SK-N-SH (cell line): ENCODE results near the gene SP2.

Source experiments
- CHD2 ChIP-seq: fragments of 150-350 bp; IDR thresholded peaks from 2 replicates; pipeline ENCODE4 v1.6.1; 2018; ENCODE audit warnings: low read length; ENCODE audit not compliant: partially characterized antibody
- EP300 ChIP-seq, 2 experiments: IDR thresholded peaks; 2 replicates each; pipeline versions ENCODE4 v1.4.0 to v1.6.1; 2012; ENCODE audit warnings: borderline replicate concordance in 1 of 2, low read depth in 1 of 2, low read length in 1 of 2
- EZH2phosphoT487 ChIP-seq: fragments of 200-600 bp; sonication (generic); IDR thresholded peaks from 2 replicates; pipeline ENCODE4 v1.6.1; 2017; ENCODE audit warnings: low read depth, mixed run types, mild to moderate bottlenecking, antibody characterized with exemption, moderate library complexity, borderline replicate concordance
- MAX ChIP-seq: IDR thresholded peaks from 2 replicates; pipeline ENCODE4 v1.4.0; 2012; ENCODE audit warnings: low read depth
- MXI1 ChIP-seq: IDR thresholded peaks from 2 replicates; pipeline ENCODE4 v1.6.1; 2012; ENCODE audit warnings: mild to moderate bottlenecking, low read depth, low read length, improper control_type of control experiment
- POLR2AphosphoS5 ChIP-seq: IDR thresholded peaks from 2 replicates; pipeline ENCODE4 v1.6.1; 2012; ENCODE audit warnings: low read depth, low read length
- TEAD4 ChIP-seq: IDR thresholded peaks from 2 replicates; pipeline ENCODE4 v1.4.0; 2012; ENCODE audit warnings: mild to moderate bottlenecking, borderline replicate concordance; ENCODE audit not compliant: insufficient read depth
- YY1 ChIP-seq: IDR thresholded peaks from 2 replicates; pipeline ENCODE4 v1.4.0; 2012; ENCODE audit warnings: low read depth, mild to moderate bottlenecking
- TF ChIP-seq, protein P1 (sequence below): fragments of 200-600 bp; sonication (generic); IDR thresholded peaks from 2 replicates; pipeline ENCODE4 v1.6.1; 2017; ENCODE audit warnings: antibody characterized with exemption, mild to moderate bottlenecking, moderate library complexity

- no peak for TF ChIP-seq EZH2phosphoT487
- TF ChIP-seq, protein P1, sequence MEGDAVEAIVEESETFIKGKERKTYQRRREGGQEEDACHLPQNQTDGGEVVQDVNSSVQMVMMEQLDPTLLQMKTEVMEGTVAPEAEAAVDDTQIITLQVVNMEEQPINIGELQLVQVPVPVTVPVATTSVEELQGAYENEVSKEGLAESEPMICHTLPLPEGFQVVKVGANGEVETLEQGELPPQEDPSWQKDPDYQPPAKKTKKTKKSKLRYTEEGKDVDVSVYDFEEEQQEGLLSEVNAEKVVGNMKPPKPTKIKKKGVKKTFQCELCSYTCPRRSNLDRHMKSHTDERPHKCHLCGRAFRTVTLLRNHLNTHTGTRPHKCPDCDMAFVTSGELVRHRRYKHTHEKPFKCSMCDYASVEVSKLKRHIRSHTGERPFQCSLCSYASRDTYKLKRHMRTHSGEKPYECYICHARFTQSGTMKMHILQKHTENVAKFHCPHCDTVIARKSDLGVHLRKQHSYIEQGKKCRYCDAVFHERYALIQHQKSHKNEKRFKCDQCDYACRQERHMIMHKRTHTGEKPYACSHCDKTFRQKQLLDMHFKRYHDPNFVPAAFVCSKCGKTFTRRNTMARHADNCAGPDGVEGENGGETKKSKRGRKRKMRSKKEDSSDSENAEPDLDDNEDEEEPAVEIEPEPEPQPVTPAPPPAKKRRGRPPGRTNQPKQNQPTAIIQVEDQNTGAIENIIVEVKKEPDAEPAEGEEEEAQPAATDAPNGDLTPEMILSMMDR, result no peak
- no peak for TF ChIP-seq CHD2
- no peak for TF ChIP-seq POLR2AphosphoS5
- no peak for TF ChIP-seq MAX
- no peak for TF ChIP-seq TEAD4
- no peak for TF ChIP-seq YY1
- TF ChIP-seq EP300 (IDR thresholded peaks at IDR 0.05; ENCODE audit: borderline replicate concordance in 1 of 2, low read depth in 1 of 2, low read length in 1 of 2), result no peak
- TF ChIP-seq MXI1, result no peak
These were observed 47.9 kb upstream of the SP2 start for GRCh38 chr17:47848198-47848513.
